Measurements from ENCODE around the gene PLXNA2.

PLXNA2 gene

DNA sequence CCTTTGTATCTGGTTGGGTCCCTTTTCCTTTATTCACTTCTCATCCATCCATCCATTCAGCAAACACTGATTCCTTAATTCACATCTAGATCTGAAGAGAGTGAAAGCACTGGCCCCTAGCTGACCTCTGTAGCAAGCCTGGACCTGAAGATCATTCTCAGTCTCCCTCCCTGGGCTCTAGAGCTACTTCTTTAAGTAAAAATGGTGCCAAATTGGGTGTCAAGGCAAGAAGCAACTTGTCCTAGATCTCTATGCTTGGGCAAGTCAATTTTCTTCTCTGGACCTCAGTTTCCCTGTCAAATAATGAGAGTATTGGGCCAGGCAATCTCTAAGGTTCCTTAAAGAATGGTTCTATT is 36.1 kb downstream of the PLXNA2 start:
- no peak for DNase-seq (ENCODE audit: low spot score)
- Histone ChIP-seq H3K27ac (ENCODE audit: poor library complexity, severe bottlenecking) (peak overlapping the region; percentile 95), H3K4me3 (ENCODE audit: severe bottlenecking) (no peak overlapping the region), H3K36me3 (ENCODE audit: low read depth) (peaks cover 36% of the 10 kb centered on the region), H3K27me3 (ENCODE audit: insufficient read depth, poor library complexity, severe bottlenecking) (no peaks in the 10 kb centered on the region), H3K9me3 (ENCODE audit: severe bottlenecking) (no peaks in the 10 kb centered on the region), H3K4me1 (ENCODE audit: insufficient read depth, poor library complexity, severe bottlenecking) (peaks cover 46% of the 10 kb centered on the region)
- TF ChIP-seq, protein P1, sequence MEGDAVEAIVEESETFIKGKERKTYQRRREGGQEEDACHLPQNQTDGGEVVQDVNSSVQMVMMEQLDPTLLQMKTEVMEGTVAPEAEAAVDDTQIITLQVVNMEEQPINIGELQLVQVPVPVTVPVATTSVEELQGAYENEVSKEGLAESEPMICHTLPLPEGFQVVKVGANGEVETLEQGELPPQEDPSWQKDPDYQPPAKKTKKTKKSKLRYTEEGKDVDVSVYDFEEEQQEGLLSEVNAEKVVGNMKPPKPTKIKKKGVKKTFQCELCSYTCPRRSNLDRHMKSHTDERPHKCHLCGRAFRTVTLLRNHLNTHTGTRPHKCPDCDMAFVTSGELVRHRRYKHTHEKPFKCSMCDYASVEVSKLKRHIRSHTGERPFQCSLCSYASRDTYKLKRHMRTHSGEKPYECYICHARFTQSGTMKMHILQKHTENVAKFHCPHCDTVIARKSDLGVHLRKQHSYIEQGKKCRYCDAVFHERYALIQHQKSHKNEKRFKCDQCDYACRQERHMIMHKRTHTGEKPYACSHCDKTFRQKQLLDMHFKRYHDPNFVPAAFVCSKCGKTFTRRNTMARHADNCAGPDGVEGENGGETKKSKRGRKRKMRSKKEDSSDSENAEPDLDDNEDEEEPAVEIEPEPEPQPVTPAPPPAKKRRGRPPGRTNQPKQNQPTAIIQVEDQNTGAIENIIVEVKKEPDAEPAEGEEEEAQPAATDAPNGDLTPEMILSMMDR (IDR thresholded peaks at IDR 0.05; ENCODE audit: poor library complexity, severe bottlenecking) = no peak
- peak; percentile 20 for ATAC-seq (ENCODE audit: low read depth)

DNA sequence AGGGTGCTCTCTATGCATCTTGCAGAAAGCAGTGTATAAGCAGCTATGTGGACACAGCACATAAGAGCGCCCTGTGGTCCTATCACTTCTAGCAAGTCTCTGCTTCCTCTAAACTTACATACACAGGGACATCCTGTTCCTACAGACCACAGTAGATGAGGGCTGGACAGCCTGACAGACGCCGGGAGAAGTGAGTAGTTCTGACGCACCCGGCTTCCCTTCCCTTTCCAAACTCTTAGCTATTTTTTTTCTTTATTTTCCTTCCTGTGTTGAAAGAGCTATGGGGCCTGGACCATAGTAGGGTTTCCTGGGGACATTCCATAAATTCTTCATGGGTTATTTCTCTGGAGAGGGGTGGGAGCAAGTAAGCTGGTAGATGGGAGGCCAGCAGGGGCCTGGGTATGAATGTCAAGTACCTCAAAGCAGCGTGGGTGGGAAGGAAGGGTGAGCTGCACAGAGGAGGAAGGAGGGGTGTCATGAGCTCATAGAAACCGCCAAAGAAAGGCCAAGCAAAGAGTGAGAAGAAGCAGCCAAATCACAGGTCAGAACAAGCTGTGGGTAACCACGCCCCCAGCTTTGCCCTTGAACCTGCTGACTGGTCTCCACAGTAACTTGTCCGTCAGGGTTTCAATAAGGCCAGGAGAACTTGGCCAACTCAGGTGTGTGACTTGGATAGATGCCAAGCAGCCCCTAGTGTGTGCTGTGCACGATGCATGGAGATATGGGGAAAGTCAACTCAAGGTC is 36.6 kb downstream of the PLXNA2 start:
- Histone ChIP-seq H3K4me3 (ENCODE audit: severe bottlenecking) (no peak overlapping the region), H3K9me3 (ENCODE audit: severe bottlenecking) (no peaks in the 10 kb centered on the region), H3K27me3 (ENCODE audit: insufficient read depth, poor library complexity, severe bottlenecking) (no peaks in the 10 kb centered on the region), H3K36me3 (ENCODE audit: low read depth) (peaks cover 32% of the 10 kb centered on the region), H3K4me1 (ENCODE audit: insufficient read depth, poor library complexity, severe bottlenecking) (peaks cover 52% of the 10 kb centered on the region), H3K27ac (ENCODE audit: poor library complexity, severe bottlenecking) (peak overlapping the region; percentile 95)
- TF ChIP-seq, protein P1 (IDR thresholded peaks at IDR 0.05; ENCODE audit: poor library complexity, severe bottlenecking) = no peak
- ATAC-seq (ENCODE audit: low read depth) = peak; percentile 88
- peak; percentile 88 for DNase-seq (ENCODE audit: low spot score)

DNA sequence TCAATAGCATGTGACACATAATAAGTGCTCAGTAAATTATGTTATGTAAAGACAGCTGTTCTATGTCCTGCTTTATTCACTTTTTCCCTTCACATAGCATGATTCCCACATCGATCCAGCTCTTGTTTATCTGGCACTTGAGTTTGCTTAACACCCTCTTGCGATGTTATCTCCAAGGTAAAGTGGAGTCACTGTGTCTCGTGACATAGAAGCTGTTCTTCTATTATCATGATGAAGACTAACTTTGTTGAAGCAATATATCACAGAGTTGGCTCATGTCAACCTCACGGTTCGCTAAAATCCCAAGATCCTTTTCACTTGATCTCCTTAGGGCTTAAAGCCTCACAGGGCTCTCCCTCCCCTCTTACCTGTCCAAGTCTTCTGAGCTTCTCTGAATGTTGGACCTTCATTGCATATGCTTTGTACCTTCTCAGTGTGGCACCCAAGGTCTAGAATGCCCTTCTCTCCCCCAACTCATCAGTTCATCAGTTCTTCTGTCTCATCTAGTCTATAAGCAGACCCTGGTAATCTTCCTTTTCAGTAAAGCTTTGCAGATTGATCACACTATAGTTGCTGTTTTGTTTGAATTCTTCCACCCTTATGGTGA is 38.0 kb downstream of the PLXNA2 start:
- TF ChIP-seq, protein P1 (IDR thresholded peaks at IDR 0.05; ENCODE audit: poor library complexity, severe bottlenecking) = no peak
- ATAC-seq (ENCODE audit: low read depth) (no peak), DNase-seq (ENCODE audit: low spot score) (no peak)

DNA sequence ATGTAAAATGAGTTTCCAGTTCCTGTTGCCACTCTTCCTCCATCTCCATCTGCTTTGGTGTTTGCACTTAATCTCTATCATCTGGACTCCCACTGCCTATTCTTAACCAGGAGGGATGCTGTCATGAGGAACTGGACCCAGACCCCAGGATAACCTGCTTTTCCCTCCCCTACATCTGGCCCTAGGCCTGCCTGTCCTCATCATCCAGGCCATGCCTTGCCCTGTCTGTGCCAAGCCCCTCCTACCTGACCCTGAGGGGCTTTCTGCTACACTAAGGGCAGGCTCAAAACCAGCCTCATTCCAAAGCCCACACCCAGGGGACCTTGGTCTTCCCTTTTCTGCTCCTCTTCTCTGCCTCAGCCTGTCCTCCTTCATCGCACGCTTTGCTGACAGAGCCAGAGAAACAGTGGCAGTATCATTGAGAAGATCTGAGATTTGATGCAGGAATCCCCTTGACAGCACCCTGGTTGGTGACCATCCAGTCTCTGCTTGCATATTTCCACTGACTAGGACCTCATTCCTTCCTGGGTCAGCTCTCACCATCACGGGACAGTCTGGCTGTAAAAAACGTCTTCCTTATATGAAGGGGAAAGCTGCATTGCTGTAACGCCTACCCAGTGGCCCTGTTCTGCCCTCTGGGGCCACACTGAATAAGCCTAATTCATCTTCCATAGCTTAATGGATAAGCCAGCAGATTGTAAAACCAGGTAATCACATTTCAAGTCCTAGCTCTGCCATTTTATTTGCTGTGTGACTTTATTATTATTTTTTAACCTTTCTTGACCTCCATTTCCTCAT is 38.8 kb downstream of the PLXNA2 start:
- H3K9me3 ChIP-seq (ENCODE audit: severe bottlenecking) = no peaks in the 10 kb centered on the region
- TF ChIP-seq, protein P1 (IDR thresholded peaks at IDR 0.05; ENCODE audit: poor library complexity, severe bottlenecking) = no peak
- H3K27ac ChIP-seq (ENCODE audit: poor library complexity, severe bottlenecking) = peak overlapping the region; percentile 77
- ATAC-seq (ENCODE audit: low read depth) (no peak), DNase-seq (ENCODE audit: low spot score) (no peak)
- H3K4me3 ChIP-seq (ENCODE audit: severe bottlenecking) = no peak overlapping the region
- H3K4me1 ChIP-seq (ENCODE audit: insufficient read depth, poor library complexity, severe bottlenecking) = peaks cover 71% of the 10 kb centered on the region
- no peaks in the 10 kb centered on the region for H3K27me3 ChIP-seq (ENCODE audit: insufficient read depth, poor library complexity, severe bottlenecking)
- H3K36me3 ChIP-seq (ENCODE audit: low read depth) = peaks cover 29% of the 10 kb centered on the region

More for the DNA sequence above, 38.0 kb downstream of the PLXNA2 start:
- peaks cover 27% of the 10 kb centered on the region for H3K36me3 ChIP-seq (ENCODE audit: low read depth)
- H3K27me3 ChIP-seq (ENCODE audit: insufficient read depth, poor library complexity, severe bottlenecking) = no peaks in the 10 kb centered on the region
- peak overlapping the region; percentile 95 for H3K27ac ChIP-seq (ENCODE audit: poor library complexity, severe bottlenecking)
- H3K9me3 ChIP-seq (ENCODE audit: severe bottlenecking) = no peaks in the 10 kb centered on the region
- peaks cover 65% of the 10 kb centered on the region for H3K4me1 ChIP-seq (ENCODE audit: insufficient read depth, poor library complexity, severe bottlenecking)
- H3K4me3 ChIP-seq (ENCODE audit: severe bottlenecking) = no peak overlapping the region
